NCI-H187 (cell line): ENCODE data around the gene JAKMIP1.

Experiments
- DNase-seq, 2 experiments: peaks; one replicate each; lab custom pipeline; 2025; lab: John Stamatoyannopoulos, UW

JAKMIP1 gene

DNA sequence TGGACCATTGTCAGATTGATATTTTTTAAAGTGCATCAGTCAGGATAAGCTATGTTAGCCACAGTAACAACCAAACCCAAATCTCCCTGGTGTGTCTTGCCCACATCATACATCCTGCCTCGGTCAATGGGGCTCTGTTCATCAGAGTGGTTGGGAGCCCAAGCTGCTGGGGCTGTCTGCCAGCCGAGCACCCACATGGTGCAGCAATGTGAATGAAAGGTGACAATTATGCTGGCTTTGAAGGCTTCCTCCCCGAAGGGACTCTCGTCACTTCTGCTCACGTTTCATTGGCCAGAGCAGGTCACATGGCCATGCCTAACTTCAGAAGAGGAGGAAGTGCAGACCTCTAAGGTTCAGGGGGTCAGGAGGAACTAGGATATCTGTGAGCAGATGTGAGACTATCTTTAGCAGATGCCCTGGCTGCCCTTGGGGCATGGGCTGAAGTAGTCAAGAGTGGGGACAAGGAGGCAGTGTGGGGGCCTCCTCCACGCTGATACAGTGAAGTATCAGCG, 1.3 kb upstream of the JAKMIP1 start:
- DNase-seq: no peak

DNA sequence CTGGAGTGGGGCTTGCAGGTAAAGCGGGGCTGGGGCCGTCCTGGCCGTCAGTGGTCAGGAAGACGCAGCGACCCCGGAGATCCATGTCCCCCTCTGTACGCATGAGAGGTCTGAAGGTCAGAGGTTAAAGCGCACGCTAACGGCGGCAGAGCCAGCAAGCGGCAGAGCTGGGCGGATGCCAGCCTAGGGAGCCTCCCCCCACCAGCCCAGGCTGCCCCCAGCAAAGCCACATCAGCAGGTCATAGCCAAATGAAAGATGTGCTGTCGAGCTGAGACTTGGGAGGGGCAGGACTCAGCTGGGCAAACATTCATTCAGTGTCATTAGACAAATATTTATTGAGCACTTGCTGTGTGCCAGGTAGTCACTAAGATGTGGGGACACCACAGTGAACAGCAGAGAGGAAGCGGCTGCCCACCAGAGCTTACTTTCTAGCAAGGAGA, 593 bp upstream of the JAKMIP1 start:
- no peak for DNase-seq

DNA sequence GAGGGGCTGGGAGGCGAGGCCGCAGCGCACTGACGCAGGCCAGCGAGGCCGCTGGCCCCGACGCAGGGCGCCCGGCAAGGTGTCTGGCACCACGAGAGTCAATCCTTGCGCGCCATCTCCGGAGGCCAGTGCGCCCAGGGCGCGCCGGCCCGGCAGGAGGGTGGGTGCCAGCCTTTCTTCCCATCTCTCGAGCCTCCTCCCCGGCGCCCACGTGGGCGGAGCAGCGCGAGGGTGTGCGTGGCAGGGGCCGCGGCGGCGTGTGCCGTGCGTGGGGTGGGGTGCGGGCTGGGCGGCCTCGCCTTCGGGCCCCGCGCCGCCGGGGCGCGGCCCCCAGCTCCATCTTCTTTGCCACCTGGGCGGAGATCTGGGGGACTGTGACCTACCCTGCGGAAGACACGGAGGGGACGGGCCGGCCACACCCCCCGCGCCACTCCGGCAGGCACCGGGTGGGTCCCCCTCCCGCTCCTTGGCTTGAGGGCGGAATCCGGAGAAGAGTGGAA, 877 bp downstream of the JAKMIP1 start:
- no peak for DNase-seq

DNA sequence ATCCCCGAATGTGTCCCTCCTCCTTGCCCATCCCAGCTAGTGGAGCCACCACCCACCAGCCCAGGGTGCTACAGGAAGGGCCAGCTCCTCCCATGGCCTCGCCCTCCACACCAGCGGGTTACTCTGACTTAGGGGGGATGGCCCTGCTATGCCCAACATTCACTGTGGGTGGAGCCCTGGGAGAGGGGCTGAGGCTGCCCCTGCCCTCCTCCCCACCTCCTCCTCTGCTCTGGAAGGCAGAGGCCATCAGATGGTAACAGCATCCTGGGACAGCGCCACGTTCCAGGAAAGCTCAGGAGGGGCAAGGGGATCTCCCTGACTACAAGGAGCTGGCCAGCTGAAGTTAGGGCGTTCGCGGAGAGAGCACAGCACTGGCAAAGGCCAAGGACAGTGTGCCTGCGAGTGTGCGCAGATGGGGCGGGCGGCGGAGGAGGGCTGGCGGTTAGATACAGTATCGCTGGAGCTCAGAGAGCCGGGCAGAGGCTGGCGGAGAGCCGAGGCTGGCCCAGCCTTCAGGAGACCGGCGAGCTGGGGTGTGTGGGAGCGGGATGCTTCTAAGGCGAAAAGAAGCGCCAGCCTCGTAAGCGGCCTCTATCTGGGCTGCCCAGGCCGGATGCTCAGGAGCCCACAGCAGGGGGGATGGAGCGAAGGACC, 1.5 kb downstream of the JAKMIP1 start:
- DNase-seq: no peak

DNA sequence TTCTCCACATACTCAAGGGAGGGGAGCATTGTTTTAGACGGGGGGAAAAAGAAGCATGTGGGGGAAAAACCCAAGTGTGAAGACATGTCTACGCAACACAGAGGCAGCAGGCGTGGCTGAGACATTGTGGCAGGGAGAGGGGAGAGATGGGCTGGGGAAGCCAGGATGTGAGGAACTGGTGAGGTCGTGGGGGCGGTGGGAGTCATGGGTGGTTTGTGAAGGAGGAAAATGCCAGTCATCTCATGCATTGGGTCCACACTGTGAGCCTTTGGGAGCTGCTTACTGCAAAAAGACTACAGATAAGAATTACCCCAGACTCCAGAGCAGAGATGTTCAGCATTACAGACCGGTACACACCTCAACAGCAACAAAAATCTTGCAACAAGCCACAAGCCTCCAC, 2.1 kb downstream of the JAKMIP1 start:
- no peak for DNase-seq

DNA sequence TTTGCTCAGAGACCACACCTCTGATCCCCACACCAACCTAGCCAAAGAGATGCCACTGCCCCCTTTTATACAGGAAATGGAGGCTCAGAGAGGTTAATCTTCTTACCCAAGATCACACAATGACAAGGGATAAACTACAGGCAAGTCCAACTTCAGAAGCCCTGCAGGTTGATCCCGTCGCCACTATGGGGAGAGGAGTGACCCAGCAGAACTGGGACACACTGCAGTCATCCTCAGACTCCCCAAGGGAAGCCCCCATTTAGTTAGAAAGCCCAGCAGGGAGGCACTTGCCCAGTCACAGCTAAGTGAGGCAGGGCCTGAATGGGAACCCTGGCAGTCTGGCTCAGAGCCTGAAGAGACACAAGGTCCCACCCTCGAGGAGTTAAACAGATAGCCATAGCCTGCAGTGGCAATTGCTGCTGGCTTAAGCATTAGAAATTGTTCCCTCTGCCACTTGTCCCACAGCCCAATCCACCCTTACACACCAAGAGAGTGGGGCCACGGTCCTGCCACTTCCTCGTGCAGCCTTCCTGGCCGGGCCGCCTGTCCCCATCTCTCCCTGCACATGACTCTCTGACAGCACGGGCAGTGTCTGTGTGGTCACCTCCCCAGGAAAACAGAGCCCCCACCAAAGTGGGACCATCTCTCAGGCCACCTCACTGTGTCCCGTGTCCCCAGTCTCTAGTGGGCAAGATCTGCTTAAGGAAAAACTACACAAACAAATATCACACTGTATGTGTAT, 2.7 kb downstream of the JAKMIP1 start:
- no peak for DNase-seq

DNA sequence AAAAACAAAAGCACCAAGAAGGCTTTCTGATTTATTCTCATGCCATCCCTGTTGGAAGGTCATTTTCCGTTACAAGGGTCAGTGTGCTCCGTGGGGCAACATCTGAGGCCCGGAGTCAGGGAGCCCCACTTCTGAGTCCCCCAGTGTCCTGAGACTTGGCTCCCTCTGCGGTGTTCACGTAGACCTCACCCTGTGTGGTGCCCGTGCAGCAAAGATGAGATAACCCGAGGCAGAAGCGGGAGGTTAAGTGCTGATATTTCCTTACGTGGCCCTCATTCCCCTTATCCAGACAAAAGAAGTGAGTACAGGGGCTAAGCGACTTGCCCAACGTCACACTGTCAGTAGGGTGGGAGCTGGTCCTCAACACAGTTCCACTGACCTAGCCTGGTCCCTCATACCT, 3.5 kb downstream of the JAKMIP1 start:
- DNase-seq: no peak

DNA sequence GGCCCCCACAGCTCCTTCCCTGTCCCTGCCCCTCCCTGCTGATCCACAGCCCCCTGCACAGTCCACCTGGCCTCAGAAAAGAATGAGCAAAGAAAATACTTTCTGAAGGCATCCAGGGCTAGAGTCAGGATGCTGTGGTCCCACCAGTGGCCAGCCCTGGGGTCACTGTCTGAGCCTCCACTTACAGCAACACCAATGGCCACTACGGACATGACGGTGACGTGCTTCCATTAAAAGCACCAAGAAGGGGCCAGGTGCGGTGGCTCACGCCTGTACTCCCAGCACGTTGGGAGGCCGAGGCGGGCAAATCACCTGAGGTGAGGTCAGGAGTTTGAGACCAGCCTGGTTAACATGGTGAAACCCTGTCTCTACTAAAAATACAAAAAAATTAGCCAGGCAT, 4.0 kb downstream of the JAKMIP1 start:
- DNase-seq: no peak

DNA sequence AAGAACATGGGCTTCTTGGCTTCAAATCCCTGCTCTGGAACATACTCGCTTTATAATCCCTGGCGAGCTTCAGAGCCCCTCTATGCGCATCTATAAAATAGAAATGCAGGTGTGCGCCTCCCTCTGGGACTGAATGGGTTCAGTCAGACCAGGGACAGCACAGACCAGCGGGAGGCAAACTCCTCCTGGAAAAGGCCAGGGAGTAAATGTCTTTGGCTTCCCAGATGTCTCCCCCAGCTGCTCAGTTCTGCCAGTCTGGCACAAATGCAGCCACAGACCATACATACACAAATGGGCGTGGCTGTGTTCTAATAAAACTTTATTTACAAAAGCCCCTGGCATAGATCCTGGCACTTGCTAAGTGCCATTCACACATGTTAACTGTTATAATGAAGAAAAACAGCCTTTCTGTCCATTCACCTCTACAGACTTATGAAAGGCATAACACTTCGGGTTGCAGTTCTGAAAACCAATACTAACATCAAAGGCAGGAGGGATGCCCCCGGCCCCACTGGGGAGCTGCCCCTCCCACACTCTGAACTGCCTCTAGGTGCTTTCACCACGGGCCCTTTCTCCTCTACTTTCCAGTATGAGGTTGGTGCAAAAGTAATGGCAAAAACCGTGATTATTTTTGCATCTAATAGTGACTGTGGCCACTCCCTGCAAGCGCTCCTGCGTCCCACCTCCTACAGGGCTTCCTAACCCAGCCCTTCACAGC, 4.6 kb downstream of the JAKMIP1 start:
- DNase-seq: no peak

DNA sequence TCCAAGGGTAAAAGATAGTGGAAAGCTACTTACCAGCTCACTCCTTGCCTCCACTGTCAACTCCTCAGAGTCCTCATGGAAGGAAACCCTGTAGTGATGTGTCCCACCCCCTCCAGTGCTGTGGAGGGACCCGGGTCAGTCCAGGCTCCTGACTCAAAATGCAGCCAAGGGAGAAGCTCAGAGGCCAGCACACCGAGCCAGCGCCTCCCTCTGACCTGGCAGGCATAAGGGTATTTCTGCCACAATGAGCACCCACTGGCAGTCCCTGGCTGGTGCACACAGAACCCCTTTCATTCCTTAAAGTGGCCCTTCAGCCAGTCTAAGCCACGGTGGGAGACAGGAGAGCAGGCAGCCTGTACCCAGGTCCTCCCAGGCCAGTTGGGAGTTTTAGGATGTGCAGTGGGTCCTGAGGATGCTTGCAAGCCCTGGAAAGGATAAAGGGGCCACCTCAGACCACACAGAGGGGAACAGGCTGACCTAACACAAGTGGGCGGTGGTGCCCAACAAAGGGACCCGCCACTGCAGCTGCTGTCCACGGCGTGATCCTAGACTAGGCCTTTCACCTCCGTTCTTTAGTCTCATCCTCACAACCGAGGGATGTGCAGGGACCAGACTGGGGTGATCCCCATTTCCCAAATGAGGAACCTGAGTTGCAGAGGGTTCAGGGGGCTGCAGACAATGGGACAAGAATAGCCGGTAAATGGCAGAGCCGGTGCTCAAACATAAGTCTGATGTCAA, 5.7 kb downstream of the JAKMIP1 start:
- DNase-seq: no peak

DNA sequence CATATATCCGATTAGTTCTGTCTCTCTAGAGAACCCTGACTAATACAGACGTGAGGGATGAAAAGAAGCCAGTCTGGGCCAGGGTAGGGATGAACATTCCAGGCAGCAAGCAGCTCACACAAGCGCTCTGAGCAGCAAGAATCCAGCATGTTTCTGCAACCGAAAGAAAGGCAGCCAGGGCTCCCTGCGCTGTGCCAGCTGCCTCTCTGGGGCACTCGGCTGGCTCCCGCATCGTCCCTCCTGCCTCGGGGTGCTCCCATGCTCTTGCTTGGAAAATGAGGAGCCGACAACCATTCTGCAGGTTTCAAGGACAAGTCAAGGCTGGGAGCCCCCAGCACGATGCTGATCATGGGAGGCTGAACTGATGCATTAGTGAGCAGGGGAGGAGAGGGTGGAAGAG, 7.0 kb downstream of the JAKMIP1 start:
- no peak for DNase-seq

DNA sequence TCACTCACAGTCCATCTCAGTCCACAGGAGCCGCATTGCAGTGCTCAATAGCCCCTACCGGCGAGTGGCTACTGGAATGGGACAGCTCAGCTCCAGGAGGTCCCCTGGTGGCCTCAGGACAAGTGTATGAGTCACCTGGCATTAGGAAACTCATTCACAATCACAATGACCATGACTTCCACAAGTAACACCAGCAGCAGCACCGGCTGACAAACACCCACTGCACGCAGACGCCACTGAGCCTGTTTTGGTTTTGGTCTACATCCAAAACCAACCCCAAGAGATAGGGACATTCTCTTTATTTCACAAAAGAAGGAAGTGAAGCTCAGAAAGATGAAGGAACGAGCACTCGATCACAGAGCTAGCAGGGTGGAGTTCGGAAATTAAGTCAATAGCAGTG, 8.1 kb downstream of the JAKMIP1 start:
- DNase-seq: no peak

DNA sequence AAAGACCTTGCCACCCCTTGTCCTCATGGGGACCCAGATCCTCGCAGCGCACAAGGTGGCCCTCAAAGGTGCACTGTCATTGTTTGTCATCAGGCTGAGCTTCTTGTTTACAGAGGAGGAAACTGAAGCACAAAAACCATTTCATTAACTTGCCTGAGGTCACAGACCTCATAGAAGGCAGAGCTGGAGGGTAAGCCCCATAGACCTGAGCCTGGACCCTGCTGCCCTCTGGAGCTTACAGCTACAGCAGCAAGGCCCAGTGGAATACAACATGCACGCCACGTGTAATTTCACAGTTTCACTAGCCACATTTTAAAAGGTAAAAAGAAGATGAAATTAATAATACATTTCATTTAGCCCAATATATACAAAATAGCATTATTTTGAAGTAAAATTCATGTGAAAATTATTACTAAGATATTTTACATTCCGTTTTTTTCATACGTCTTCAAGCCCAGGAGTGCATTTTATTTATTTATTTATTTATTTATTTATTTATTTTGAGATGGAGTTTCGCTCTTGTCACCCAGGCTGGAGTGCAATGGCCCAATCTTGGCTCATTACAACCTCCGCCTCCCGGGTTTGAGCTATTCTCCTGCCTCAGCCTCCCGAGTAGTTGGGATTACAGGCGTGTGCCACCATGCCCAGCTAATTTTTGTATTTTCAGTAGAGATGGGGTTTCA, 8.8 kb downstream of the JAKMIP1 start:
- DNase-seq: no peak

DNA sequence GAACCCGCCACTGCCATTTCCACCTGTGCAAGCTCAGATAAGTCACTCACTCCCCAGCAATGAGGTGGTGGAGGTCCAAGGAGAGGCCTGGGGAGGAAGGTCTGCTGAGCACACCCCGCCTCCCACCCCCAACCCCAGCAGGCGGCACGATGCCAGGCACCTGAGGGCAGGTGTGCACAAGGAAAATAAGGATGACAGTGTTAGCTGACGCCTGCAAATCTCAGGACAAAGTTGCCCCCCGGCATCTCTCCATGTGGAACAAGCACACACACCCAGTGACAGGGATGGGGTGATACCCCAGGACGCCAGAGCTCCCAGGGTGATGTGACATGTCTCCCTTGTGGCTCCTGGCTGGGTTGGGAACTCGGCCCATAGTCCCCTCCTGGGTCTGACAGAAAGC, 9.9 kb downstream of the JAKMIP1 start:
- no peak for DNase-seq

DNA sequence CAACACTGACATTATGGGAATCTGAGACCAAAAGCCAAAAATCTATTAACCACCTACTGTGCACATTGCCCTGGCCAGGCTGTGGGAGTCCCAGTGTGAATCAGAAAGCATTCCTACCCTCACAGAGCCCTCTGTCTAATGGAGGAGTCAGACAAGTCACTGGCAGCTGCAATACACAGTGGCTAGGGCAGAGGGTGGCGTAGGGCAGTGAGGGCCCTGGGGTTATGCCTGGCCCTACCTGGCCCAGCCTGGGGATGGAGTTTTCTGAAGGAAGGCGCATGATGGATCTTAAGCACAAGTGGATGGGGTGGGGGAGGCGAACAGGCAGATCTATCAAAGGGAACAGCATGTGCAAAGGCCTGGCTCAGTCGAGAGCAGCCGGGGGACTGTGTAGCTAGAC, 10.8 kb downstream of the JAKMIP1 start:
- DNase-seq: no peak

DNA sequence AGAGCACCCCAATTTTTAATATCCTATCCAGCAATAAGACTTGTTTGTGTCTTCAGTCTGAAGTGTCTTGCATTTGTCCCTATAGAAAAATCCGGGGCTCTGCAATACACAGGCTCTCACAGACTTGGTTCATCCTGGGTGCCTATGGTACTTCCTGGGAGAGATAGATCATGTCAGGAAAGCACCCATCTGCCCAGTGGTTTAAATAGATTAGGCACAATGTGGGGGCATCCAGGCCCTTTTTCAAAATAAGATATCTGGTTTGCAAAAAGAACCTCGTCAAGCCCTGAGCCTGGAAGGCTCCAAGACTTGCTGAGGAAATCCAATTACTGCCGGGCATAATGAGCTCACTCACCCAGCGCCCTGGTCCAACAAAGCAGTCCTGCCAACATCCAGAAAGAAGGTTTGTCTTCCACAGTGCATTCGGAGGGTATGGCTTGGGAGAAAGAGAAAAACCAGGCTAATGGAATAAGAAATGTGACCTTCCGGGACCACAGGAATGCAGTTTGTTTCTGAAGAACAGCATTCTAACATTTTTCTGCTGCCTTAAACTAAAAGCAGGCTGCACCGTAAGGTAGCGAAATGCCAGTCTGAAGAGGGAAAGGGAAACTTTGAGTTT, 11.6 kb downstream of the JAKMIP1 start:
- DNase-seq: no peak

DNA sequence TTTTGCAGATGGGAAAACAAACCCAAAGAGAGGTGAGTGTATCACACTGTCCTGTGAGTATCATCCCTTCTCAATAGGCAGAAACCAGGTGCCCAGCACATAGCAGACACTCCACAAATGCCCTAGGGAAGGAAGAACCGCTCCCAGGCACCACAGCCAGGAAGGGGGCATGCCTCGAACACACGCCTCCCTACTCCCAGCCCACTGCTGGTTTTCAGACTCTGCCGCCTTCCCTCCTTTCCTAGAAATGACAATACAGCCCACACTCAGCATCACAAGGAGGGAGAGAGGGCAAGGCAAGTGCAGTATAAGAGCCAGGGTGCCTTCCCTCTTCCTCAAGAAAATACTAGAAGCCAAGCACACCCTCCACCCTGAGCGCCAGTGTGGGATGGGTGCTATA, 16.2 kb downstream of the JAKMIP1 start:
- no peak for DNase-seq

DNA sequence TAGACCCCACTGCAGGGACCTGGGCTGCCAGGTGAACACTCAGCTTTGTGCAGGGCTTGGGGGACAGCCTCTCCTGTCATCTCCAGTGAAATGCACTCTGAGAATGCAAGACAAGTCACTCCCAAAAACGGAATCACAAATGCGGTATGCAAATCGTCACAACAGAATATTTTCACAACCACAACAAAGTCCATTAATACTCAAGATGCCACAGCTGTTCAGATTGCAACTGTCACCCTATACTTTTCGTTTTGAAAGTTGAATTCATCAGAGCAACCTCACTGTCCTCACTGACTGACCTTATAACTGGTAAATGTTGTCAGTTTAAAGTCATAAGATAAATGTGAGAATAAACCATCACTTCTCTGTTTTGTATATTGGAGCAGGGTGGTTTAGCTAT, 16.6 kb downstream of the JAKMIP1 start:
- DNase-seq: no peak

DNA sequence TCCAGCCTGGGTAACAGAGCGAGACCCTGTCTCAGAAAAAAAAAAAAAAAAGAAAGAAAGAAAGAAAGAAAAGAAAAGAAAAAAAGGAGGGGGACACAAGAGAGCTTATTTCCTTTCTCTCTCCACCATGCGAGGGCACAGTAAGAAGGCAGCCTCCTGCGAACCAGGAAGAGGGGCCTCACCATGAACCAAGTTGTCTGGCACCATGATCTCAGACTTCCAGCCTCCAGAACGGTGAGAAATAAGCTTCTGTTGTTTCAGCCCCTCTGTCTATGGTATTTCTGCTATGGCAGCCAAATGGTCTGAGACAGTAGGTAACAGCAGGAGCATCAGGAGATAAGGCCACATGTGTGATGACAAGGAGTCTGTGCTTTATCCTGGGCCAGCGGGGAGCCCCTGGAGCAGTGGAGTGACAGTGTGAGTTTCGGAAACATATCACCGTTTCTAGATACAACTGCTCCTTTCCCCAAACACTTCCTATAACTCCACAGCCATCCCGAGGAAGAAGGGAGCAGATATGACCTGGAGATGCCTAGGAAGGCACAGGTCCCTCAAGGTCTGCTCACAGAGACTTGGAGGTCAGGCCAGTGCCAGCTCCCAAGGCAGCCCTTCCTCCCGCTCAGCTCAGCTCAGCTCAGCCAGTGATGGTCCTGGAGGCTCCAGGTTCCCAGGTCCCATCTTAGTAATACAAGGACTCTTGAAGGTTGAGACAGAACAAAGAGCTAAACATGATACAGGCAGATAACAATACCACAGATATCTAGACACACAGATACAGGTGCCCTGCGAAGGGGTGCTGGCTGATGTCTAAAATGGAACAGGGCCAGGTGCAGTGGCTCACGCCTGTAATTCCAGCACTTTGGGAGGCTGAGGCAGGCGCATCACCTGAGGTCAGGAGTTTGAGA, 17.7 kb downstream of the JAKMIP1 start:
- no peak for DNase-seq
